ENCODE measurements around the gene PRR33.

Gene PRR33

DNA sequence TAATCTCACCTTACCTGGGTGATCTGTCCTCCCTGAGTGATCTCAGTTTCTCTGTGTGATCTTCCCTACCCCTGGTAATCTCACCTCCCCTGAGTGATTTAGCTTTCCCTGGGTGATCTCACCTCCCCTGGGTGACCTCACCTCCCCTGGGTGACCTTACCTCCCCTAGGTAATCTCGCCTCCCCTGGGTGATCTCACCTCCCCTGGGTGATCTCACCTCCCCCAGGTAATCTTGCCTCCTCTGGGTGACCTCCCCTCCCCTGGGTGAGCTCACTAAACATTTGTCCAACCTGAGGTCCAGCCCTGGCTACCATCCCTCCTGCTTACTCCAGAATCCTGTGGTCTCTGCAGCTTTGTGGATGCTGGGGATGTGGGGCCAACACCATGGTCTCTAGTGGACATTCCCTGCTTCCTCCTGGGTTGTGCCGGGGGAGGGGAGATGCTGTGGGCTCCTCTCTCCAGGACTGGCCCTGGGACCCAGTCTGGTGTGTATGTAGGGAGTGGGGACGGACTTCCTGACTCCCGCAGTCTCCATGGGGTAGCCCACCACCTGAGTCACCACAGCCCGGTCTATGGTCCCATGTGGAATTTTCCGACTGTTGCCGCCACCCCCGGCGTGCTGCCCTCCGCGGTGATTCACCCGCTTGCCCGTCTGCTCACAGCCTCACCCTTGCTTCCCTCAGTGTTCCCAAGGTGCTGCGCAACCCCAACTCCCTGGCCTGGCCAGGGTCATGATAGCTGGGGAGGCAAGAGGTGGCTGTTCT lies 28.9 kb downstream of the PRR33 start:
- no peak for DNase-seq (ENCODE audit: low spot score)

DNA sequence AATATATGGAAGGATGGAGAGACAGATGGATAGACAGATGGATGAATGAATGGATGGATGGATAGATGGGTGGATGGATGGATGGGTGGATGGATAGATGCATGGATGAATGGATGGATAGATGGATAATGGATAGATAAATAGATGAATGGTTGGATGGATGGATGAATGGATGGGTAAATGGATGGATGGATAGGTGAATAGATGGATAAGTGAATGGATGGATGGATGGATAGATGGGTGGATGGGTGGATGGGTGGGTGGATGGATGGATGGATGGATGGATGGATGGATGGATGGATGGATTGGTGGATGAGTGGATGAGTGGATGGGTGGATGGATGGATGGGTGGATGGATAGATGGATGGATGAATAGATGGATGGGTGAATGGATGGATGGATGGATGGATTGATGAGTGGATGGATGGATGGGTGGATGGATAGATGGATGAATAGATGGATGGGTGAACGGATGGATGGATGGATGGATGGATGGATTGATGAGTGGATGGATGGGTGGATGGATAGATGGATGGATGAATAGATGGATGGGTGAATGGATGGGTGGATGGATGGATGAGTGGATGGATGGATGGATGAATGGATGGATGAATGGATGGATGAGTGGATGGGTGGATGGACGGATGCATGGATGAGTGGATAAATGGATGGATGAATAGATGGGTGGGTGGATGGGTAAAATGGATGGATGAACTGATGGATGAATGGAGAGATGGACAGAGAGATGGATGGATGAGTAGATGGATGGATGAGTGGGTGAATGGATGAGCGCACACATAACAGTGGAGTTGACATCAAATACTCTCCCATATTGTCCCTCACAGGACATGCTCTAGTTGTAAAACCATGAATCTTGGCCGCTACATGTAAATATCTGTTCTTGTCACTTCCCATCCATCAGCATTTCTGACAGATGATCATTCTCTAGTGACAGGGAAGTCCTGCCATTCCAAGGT lies 30.0 kb downstream of the PRR33 start:
- DNase-seq (ENCODE audit: low spot score) = no peak

DNA sequence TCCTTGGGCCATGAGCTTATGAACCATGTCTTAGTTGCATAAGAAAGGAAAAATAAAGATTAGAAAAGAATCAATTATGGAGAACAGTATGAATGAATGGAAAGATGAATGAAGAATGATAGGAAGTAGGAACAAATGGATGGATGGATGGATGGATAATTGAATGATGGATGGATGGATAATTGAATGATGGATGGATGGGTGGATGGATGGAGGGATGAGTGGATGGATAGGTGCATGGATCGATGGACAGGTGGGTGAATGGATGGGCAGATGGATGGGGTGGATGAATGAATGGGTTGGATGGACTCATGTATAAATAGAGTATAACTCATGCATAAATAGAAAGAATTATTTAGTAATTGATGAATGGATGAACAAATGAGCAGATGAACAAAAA lies 31.6 kb downstream of the PRR33 start:
- no peak for DNase-seq (ENCODE audit: low spot score)

DNA sequence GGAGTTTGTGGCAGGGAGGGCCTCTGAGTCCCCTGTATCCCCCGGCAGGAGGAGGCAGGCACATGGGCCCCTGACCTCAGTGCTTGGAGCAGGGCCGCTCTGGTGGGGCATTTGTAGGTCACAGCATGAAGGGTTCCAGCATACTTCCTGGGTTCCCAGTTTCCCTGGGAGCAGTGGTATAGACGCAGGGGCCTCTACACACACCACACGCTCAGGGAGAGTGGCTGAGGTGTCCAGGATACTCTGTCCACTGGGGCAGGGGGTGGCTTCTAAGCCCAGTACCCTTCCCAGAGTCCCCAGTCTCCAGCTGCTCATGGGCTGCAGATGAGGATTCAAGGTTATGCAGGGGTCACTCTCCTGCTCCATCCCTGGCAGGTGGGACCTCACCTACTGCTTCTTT lies 32.7 kb downstream of the PRR33 start:
- no peak for DNase-seq (ENCODE audit: low spot score)

DNA sequence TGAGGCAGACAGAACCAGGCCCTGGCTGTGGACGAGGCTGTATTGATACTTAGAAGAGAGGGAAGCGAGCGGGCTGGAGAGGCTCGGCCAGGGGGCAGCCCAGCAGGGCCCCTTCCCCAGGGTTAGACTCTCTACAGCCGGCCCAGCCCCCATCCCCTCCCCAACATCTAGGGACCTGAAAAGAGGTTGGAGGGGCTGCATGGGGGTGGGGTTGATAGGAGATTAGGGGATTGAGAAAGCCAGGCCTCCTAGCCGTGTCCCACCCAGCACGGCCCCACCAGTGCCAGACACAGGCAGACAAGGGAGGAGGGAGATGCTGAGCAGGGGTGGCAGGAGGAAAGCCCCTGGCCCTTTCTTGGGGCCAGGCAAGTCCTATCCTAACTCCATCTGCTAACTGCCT lies 33.1 kb downstream of the PRR33 start:
- no peak for DNase-seq (ENCODE audit: low spot score)

DNA sequence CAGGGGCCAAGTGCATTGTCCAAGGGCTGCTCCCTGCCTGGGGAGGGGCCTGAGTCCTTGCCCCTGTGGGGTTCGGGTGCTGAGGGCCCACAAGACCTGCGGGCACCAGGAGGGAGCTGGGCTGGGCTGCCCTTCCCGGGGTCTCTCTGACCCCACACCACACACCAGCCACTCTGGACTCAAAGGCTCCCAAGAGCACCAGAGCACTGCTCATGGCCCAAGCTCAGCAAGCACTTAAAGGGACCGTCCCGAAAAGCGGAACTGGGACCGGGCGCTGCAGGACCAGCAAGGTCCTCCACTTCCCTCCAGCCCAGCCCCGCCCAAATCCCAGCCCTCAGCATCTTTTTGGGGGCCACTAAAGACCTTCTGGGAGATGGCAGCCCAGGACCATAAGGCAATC lies 33.5 kb downstream of the PRR33 start:
- DNase-seq (ENCODE audit: low spot score) = no peak

DNA sequence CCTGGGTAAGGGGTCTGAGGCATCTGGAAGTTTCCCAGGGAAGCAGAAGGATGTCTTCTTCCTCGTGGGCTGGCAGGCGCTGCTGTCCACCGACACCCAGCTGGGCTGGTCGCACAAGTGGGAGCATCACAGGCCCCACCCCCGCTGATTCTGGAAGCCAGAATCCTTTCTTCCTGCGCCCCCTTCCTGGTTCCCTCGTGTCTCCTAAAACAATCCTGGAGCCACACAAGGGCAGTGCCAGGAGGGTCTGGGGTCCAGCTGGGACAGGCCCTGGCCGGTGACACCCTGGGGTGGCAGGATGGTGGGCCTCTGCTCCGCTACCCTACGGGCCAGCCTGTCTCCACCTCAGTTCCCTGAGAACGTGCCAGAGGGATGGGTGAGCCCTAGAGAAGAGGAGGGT lies 34.6 kb downstream of the PRR33 start:
- no peak for DNase-seq (ENCODE audit: low spot score)

DNA sequence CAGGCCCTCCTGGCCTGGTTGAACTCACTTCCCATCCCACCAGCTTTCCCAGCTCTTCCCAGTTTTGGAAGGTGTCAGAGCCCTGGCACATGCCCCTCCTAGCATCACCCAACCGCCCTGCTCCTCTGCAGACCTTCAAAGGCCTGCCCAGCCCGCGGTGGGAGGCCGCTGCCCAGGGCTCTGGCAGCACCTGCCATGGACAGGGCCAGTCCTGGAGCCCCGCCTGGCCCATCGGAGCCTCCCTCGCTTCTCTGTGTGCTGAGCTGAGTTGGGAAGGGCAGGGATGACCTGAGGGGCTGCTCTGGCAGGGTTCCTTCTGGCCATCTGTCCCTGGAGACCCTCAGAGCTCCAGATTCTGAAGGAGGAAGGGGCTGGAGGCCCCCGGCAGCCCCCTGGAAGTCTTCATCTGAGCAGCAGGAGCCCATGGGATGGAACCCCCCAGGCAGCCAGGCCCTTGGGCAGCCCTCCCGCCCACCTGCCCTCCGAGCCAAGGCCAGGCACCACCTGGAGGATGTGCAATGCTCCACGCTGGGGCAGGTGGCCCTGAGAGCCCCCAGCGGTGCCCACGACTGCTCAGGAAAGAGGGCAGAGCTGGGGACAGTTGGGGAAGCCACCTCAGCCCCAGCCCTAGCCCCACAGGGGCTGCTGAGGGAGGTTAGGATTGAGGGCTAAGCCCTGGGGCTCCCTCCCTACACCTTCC lies 35.2 kb downstream of the PRR33 start:
- no peak for DNase-seq (ENCODE audit: low spot score)

DNA sequence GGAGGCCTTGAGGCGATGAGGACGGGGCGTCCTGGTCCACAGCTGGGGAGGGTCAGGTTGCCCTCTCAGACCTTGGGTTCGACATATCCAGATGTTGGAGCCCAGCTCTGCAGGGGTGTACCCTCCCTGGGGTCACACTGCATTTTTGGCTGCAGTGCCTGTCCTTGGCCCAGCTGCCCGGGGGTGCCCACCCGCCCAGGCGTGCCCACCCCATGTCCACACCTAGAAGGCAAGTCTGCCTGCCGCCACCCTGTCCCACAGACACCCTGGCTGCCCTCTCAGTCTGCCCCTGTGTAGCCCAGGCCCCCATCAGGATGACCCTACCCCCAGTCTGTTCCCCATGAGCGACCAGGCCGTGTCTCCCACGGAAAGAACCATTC lies 35.8 kb downstream of the PRR33 start:
- DNase-seq (ENCODE audit: low spot score) = no peak

DNA sequence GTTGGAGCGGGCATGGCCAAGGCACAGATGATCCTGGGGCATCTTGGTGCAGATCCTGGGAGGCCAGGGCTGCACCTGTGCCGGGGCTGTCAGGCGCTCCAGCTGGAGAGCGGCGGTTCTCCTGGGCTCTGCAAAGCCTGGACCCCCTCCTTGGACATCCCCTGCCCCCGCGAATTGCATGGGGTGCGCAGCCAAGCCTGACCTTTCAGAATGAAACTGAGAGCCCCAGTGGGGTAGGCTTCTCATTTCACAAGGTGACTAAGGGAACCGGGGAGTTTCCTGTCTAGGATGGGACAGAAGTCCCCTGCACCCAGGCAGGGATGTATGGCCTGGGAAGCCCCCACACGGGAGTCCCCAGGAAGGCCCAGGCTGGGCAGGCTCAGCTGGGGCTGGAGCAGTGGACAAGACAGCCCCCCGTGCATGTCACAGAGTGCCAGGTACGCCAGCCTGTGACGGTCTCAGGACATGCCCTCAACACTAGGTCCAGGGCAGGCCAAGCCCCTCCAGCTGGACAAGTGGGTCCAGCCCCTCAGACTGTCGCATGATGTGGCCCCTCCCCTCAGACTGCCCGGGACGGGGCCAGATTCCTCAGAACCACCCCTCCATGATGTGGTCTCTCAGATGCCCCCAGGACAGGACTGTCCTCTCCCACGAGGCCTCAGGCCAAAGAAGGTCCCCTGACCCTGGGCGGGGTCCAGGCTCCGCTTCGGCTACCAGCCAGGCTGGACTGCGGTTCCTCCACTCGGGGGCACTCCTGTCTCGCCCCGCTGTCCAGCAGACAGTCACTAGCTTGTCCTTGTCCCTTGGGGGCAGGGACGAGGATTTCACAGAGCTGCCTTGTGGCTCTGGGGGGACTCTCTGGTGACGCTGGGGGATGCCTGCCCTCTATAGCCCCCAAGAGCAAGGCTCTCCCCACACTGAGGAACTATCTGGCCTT lies 36.5 kb downstream of the PRR33 start:
- DNase-seq (ENCODE audit: low spot score) = no peak

DNA sequence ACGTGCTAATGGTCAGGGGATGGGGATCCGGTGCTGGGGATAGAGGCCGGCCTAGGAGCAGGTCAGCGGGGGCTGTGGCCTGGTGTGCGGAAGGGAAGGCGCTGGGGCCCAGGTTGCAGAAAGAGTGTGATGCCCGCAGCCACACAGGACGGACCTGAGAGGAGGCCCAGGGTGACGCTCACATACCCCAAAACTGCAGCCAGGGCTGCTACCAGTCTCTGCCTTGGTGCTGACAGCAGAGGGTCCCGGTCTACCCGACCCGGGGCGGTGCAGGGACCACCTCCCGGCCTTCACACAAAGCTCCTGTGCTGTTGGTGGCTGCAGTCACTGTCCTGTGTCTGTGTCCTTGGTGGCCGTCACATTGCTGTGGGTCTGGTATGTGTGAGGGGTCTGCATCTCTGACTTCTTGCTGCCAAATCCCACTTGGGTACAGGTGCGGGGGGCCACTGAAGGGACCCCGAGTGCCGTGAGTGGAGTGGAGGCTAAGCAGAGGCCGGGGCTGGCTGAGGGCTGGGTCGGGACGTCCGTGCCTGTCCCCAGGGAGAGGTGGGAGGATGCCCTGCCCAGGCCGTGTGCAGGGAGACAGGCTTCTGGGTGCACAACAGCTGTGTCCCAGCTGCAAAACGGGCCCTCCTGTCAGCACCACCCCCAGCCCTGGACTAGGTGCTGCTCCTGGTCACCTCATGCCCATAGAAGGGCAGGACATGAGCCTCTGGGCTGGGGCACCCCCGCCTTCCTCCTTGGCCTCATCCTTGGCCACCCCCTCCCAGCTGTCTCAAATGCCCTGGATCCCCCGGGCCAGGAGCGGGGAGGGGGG lies 37.4 kb downstream of the PRR33 start:
- DNase-seq (ENCODE audit: low spot score) = no peak

DNA sequence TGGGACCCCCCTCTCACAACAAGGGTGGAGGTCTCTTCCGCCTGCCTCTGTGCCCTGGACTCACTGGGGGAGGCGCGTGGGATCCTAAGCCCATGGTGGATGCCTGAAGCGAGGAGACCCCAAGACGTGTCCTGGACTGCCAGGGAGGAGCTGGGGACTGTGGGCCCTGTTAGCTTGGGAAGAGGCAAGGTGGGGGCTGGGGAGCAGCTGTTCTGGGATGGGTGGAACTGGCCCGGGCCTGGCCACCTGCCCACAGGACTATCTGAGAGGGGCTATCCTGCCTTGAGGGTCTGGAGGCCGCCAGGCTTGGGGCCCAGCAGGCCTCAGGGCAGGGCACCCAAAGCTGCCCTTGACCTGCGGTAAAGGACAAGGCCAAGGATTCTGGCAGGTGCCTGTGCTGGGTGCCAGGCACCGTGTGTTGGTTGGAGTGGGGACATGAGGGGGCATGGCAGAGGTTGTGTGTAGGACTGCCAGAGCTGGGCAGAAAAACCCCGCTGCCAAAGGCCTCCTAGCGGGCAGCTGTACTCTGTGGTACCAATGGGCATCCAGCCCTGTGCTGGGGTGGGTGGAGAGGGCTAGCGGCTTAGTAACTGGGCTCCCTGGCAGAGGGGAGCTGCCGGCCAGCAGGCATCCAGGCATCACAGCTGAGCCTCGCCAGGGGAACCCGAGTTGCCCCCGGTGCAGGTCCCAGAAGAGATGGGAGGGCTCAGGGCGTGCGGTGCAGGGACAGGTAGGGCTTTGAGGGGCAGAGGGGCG lies 38.1 kb downstream of the PRR33 start:
- no peak for DNase-seq (ENCODE audit: low spot score)

DNA sequence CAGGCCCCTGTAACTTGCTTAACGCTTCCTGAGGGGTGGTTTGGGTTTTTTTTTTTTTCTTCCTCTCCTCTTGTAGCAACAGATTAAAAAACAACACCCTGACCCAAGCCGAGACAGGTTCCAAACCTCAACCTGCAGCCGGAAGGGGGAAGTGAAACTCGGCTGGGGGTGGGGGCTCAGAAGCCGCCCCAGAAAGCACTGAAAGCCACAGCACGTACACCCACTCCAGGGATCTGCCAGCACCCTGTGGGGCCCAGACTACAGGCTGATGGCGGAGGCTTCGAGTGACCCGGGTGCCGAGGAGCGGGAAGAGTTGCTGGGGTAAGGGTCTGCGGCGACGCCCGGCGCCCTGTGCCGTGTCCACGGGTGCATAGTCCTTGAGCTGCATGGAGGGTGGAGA lies 38.8 kb downstream of the PRR33 start, which contains the start of gene LSP1:
Gene LSP1, plus strand, starts transcription at position 208 of the 400 bp plus-strand sequence. Its CDS starts 61 bp downstream, at position 269.
- DNase-seq (ENCODE audit: low spot score) = no peak

DNA sequence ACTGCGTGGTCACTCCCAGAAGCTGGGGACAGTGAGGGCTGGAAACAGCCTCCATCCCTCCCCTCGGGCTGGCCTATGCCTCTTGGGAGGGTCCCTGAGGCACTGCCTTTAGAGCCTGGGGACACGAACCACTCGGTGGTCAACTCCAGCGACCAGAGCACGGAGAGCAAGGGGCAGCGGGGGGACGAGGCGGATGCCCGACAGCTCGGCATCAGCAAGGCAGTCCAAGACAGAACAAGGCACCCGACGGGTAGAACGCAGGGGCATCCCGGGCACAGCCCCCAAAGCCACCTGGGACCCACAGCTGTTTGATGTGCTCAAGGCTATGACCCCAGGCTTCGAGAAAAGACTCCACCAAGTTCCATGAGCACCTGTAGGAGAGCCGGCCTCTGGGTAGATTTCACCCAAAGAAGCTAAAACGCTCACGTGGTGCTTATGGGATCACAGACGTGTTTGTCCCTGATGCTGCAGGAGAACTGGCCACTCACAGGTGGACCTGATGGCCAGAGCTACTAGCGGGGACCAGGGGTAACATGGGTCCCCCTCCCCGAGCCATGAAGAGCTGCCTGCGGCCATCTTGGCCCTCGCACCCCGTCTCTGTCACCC lies 39.3 kb downstream of the PRR33 start:
- DNase-seq (ENCODE audit: low spot score) = no peak

DNA sequence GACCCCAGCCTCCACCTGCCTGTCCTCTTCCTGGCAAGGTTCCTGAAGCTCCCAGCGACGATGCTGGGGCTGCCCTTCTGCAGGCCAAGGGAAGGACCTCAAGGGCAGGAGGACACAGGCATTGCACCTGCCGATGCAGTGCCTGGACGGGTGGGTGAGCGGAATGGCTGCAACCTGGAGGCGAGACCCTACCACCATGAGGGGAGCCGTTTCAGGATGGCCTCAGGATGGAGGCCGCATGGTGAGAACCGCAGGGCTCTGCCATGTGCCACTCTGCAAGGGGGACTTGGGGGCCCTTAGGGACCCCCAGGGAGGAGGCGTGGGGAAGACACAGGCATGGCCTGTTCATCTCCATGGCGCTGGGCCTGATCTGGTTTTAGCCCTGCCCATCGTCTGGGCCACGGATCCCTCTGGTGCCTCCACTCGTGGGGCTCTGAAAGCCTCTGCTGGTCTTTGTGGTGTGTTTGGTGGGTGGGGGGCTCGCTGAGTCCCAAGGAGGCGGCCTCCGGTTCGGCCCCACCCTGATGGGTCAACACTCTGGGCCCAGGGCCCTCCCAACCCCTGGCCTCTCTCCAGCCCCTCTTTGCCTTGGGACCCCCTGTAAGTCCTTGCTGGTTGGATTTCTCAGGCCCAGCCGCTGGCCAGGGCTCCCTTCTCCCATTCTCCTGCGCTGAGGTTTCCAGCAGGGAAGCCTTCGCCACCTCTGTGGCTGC lies 40.1 kb downstream of the PRR33 start:
- no peak for DNase-seq (ENCODE audit: low spot score)

DNA sequence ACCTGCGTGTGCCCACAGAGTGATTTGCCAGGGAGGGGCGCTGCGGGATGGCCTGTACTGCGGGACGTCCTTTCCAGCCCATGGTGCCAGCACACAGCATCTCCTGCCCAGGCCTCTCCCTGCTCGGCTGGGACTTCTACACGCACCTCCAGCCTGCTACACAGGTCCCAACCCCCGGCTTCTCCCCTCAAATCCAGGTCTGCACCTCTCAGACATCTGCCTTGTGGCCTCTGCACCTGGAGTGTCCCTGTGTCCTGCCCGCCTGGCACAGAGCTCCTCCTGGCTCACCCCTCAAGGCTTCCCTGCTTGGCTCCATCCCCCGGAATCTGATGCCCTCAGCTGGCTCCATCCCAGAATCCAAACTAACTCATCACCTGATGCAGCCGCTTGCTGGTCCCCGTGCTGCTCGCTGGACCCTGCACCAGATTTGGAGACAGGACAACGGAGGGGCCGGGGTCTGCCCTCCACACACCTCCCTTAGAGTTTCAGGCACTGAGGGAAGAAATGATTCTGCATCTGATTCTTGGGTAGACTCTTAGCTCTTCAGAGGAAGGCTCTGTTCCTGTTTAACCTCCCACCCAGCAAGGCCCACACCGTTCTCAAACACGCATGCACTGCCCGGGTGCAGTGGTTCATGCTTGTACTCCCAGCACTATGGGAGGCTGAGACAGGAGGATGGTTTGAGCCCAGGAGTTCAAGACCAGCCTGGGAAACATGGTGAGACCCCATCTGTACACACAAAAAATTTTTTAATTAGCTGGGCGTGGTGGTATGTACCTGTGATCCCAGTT lies 42.9 kb downstream of the PRR33 start:
- DNase-seq (ENCODE audit: low spot score) = no peak

DNA sequence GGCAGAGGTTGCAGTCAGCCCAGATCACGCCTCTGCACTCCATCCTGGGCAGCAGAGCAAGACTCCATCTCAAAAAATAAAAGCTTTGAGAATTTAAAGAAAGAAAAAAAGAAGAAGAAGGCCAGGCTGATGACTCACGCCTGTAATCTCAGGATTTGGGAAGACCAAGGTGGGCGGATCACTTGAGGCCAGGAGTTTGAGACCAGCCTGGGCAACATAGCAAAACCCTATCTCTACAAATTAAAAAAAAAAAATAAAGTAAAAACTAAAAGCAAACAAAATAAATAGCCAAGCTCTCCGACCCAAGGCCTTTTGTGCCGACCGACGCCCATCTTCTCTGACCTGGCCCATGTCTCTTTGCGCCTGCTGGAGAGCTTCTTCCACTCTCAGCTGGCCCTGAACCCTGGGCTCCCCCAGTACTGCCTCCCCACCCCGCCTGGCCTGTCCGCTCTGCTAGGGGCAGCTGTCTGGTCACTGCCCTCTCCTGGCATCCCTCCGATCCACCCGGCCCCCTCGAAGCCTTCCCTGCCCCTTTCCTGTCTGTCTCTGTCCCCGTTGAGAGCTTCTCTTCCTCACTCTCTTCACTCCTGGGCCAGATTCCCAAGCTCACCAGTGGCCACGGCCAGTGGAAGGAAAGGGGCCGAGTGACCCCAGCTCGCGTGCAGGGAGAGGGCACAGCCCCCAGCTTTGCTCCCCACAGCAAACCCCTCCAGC lies 43.6 kb downstream of the PRR33 start:
- no peak for DNase-seq (ENCODE audit: low spot score)
